ENCODE measurements around the gene SASS6.

SASS6 gene

GRCh38 chr1:100137602-100138001, 4.9 kb upstream of the SASS6 start:
- TF ChIP-seq POLR2A (IDR thresholded peaks at IDR 0.05; ENCODE audit: low read depth, low read length), result no peak
- DNase-seq (ENCODE audit: insufficient read length, low spot score), result no peak
- no peak for FAIRE-seq

GRCh38 chr1:100134872-100135271, 2.1 kb upstream of the SASS6 start:
- no peak for TF ChIP-seq POLR2A (IDR thresholded peaks at IDR 0.05; ENCODE audit: low read depth, low read length)
- DNase-seq (ENCODE audit: insufficient read length, low spot score), result no peak
- no peak for FAIRE-seq

GRCh38 chr1:100131623-100132022, 1.1 kb downstream of the SASS6 start:
- FAIRE-seq, result peak; percentile 74

GRCh38 chr1:100130552-100131077, 2.1 kb downstream of the SASS6 start:
- TF ChIP-seq POLR2A (IDR thresholded peaks at IDR 0.05; ENCODE audit: low read depth, low read length), result no peak
- DNase-seq (ENCODE audit: insufficient read length, low spot score) (no peak), FAIRE-seq (no peak)

More at GRCh38 chr1:100131623-100132022, 1.1 kb downstream of the SASS6 start:
- TF ChIP-seq POLR2A (IDR thresholded peaks at IDR 0.05; ENCODE audit: low read depth, low read length), result no peak
- DNase-seq (ENCODE audit: insufficient read length, low spot score), result no peak

- FAIRE-seq (no peak), DNase-seq (ENCODE audit: insufficient read length, low spot score) (no peak)
- TF ChIP-seq POLR2A (IDR thresholded peaks at IDR 0.05; ENCODE audit: low read depth, low read length), result no peak
These were observed 5.5 kb downstream of the SASS6 start for GRCh38 chr1:100127226-100127625.

- no peak for TF ChIP-seq POLR2A (IDR thresholded peaks at IDR 0.05; ENCODE audit: low read depth, low read length)
- FAIRE-seq, result no peak
- no peak for DNase-seq (ENCODE audit: insufficient read length, low spot score)
These were observed 10.6 kb downstream of the SASS6 start for GRCh38 chr1:100122177-100122576.

- no peak for DNase-seq (ENCODE audit: insufficient read length, low spot score)
- no peak for TF ChIP-seq POLR2A (IDR thresholded peaks at IDR 0.05; ENCODE audit: low read depth, low read length)
- no peak for FAIRE-seq
These were observed 17.2 kb downstream of the SASS6 start for GRCh38 chr1:100115524-100115923.

GRCh38 chr1:100109554-100110066, 23.1 kb downstream of the SASS6 start:
- TF ChIP-seq POLR2A (IDR thresholded peaks at IDR 0.05; ENCODE audit: low read depth, low read length), result no peak
- FAIRE-seq, result no peak
- DNase-seq (ENCODE audit: insufficient read length, low spot score), result no peak

- TF ChIP-seq POLR2A (IDR thresholded peaks at IDR 0.05; ENCODE audit: low read depth, low read length), result no peak
- DNase-seq (ENCODE audit: insufficient read length, low spot score), result no peak
- no peak for FAIRE-seq
These were observed 25.0 kb downstream of the SASS6 start for GRCh38 chr1:100107696-100108095.

- no peak for TF ChIP-seq POLR2A (IDR thresholded peaks at IDR 0.05; ENCODE audit: low read depth, low read length)
- no peak for FAIRE-seq
- DNase-seq (ENCODE audit: insufficient read length, low spot score), result no peak
These were observed 31.2 kb downstream of the SASS6 start for GRCh38 chr1:100101564-100101963.

- no peak for TF ChIP-seq POLR2A (IDR thresholded peaks at IDR 0.05; ENCODE audit: low read depth, low read length)
- no peak for DNase-seq (ENCODE audit: insufficient read length, low spot score)
- peak; percentile 6 for FAIRE-seq
These were observed 32.5 kb downstream of the SASS6 start for GRCh38 chr1:100100202-100100601.

GRCh38 chr1:100090471-100090870, 42.3 kb downstream of the SASS6 start:
- no peak for DNase-seq (ENCODE audit: insufficient read length, low spot score)
- TF ChIP-seq POLR2A (IDR thresholded peaks at IDR 0.05; ENCODE audit: low read depth, low read length), result no peak
- FAIRE-seq, result no peak

- no peak for TF ChIP-seq POLR2A (IDR thresholded peaks at IDR 0.05; ENCODE audit: low read depth, low read length)
- FAIRE-seq (no peak), DNase-seq (ENCODE audit: insufficient read length, low spot score) (no peak)
These were observed 43.6 kb downstream of the SASS6 start for GRCh38 chr1:100089082-100089481.

- TF ChIP-seq POLR2A (IDR thresholded peaks at IDR 0.05; ENCODE audit: low read depth, low read length), result no peak
- DNase-seq (ENCODE audit: insufficient read length, low spot score), result no peak
- FAIRE-seq, result no peak
These were observed 45.3 kb downstream of the SASS6 start for GRCh38 chr1:100087396-100087795.

GRCh38 chr1:100080331-100080730, 52.4 kb downstream of the SASS6 start:
- no peak for FAIRE-seq
- no peak for TF ChIP-seq POLR2A (IDR thresholded peaks at IDR 0.05; ENCODE audit: low read depth, low read length)
- DNase-seq (ENCODE audit: insufficient read length, low spot score), result no peak

GRCh38 chr1:100077531-100077930, 55.2 kb downstream of the SASS6 start:
- no peak for TF ChIP-seq POLR2A (IDR thresholded peaks at IDR 0.05; ENCODE audit: low read depth, low read length)
- DNase-seq (ENCODE audit: insufficient read length, low spot score), result no peak
- FAIRE-seq, result peak; percentile 66
